Vagina (tissue), 2 donors: Measurements from ENCODE around the gene TBC1D22A.

ENCODE experiments used
- CTCF ChIP-seq, 3 experiments: fragments of 450-650 bp in 2 of 3; fragments of 200-600 bp in 1 of 3; sonication (generic) in 1 of 3; IDR thresholded peaks; one replicate each; pipeline ENCODE4 v1.5.1; 2017 to 2019; ENCODE audit warnings: antibody characterized with exemption in 3 of 3, mild to moderate bottlenecking in 2 of 3, moderate library complexity in 2 of 3
- POLR2A ChIP-seq, 2 donors: fragments of 450-650 bp; IDR thresholded peaks; one replicate each; pipeline ENCODE4 v1.6.1; 2017; ENCODE audit warnings: antibody characterized with exemption in 2 of 2, mild to moderate bottlenecking in 2 of 2, moderate library complexity in 2 of 2
- POLR2AphosphoS5 ChIP-seq, 2 donors: sonication (generic); formaldehyde crosslinking; IDR thresholded peaks; one replicate each; pipeline ENCODE4 v1.9.0; 2017; ENCODE audit warnings: antibody characterized with exemption in 2 of 2, mild to moderate bottlenecking in 2 of 2, low read depth in 1 of 2; ENCODE audit not compliant: insufficient read depth in 1 of 2

- TF ChIP-seq POLR2AphosphoS5 (IDR thresholded peaks at IDR 0.05; ENCODE audit: insufficient read depth in 1 of 2, low read depth in 1 of 2) (no peak), CTCF (IDR thresholded peaks at IDR 0.05) (no peak), POLR2A (IDR thresholded peaks at IDR 0.05) (no peak)
Observed at GRCh38 chr22:46869831-46870441, 107.5 kb downstream of the TBC1D22A start.
